ENCODE measurements around the gene MYL7. TPM values are rescaled to one million over a fixed set of nuclear protein-coding genes. Genes with fewer than 3 reads are reported as not detected.

MYL7 gene
- total and polyA plus RNA-seq, 2 donors (not counting 3 experiments of a cell fraction or from before 2014, with no cell fraction given) = not detected

DNA sequence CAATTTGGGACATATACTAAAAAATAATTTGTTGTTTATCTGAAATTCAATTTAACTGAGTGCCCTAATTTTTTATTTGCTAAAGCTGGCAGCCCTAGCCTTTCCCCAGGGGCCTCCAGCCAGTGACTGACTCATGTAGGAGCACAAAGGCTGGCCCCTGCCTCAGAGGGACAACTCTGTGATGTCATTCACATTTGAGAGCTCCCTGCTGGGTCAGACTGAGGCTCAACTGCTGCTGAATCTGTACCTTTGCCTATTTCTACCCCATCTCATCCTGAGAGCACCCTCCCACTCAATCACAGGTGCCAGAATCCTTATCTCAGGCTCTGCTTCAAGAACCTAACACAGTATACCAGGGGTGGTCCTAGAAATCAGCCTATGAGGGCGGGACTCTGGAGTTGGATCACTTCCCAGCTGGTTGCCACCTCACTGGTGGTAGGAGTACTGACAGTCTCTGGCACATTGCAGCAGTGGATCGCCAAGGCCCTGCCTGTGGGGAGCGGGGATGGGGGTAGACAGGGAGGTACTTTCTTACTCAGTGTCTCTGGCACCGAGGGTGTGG is 36.5 kb upstream of the MYL7 start:
- no peak overlapping the region for H3K27ac ChIP-seq (ENCODE audit: insufficient read depth, low read depth, low read length)
- ChIA-PET CTCF (interaction anchor here (1.0 to 1.5 kb wide), 3 partner anchors 18 to 105 kb away, joined by 3 read pairs; no protein-coding TSS in a partner anchor), POLR2A (interaction anchor here (0.7 kb wide), 1 partner anchor 32 kb away, joined by 3 read pairs; no protein-coding TSS in a partner anchor)
- H2AFZ ChIP-seq (ENCODE audit: low read depth, low read length) = no peak overlapping the region
- H3K9me3 ChIP-seq (replicated peaks; ENCODE audit: control insufficient read depth, insufficient read depth, low read length) = no peaks in the 10 kb centered on the region
- intact Hi-C loops (cut with micrococcal nuclease) = no loop called here
- DNase-seq (ENCODE audit: low read depth, low spot score) = no peak
- no peaks in the 10 kb centered on the region for H3K4me1 ChIP-seq (ENCODE audit: control insufficient read depth, extremely low read depth, insufficient read depth, low read length)
- H3K4me3 ChIP-seq (replicated peaks in 1 of 3; ENCODE audit: insufficient read depth in 1 of 3, low read depth in 1 of 3, low read length in 3 of 3) = no peak overlapping the region
- no peak overlapping the region for H3K4me2 ChIP-seq (ENCODE audit: insufficient read depth, low read length)
- BruUV-seq (replicated peaks) = no TSS peak
- peaks cover 10 to 18% of the 10 kb centered on the region in 2 experiments for H3K27me3 ChIP-seq (ENCODE audit: control insufficient read depth in 2 of 2, insufficient read depth in 2 of 2, low read length in 2 of 2)
- H3K9me1 ChIP-seq (replicated peaks; ENCODE audit: control insufficient read depth, extremely low read depth, insufficient read depth, low read length) = no peaks in the 10 kb centered on the region
- dilution Hi-C loops (cut with MboI; ENCODE audit: extremely low pct_ligation_motif_present, low sequenced_read_pairs) = no loop called here
- H3K9ac ChIP-seq (replicated peaks; ENCODE audit: extremely low read depth, insufficient read depth, low read length) = no peak overlapping the region
- no peaks in the 10 kb centered on the region for H3K79me2 ChIP-seq (ENCODE audit: control insufficient read depth, insufficient read depth, low read length)
- TF ChIP-seq, protein P1, sequence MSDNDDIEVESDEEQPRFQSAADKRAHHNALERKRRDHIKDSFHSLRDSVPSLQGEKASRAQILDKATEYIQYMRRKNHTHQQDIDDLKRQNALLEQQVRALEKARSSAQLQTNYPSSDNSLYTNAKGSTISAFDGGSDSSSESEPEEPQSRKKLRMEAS (IDR thresholded peaks at IDR 0.05; ENCODE audit: insufficient read depth, insufficient read length) = no peak
- TF ChIP-seq POLR2A (IDR thresholded peaks at IDR 0.05; ENCODE audit: low read depth, low read length) (no peak), MYC (IDR thresholded peaks at IDR 0.05; ENCODE audit: low read depth, low read length) (no peak), FOS (IDR thresholded peaks at IDR 0.05; ENCODE audit: borderline replicate concordance, insufficient read depth, low read length) (no peak), CTCF (IDR thresholded peaks at IDR 0.05; ENCODE audit: extremely low read depth in 1 of 2, insufficient read depth in 1 of 2, low read depth in 1 of 2, low read length in 2 of 2) (no peak), JUN (IDR thresholded peaks at IDR 0.05; ENCODE audit: borderline replicate concordance, insufficient read depth, insufficient read length, low read depth) (no peak), EZH2 (IDR thresholded peaks at IDR 0.05; ENCODE audit: borderline replicate concordance, low read depth, low read length, severe bottlenecking) (no peak), POLR2AphosphoS5 (IDR thresholded peaks at IDR 0.05; ENCODE audit: insufficient read depth, low read depth, low read length) (no peak), GATA2 (IDR thresholded peaks at IDR 0.05; ENCODE audit: insufficient read depth, insufficient read length, low read depth, low read length) (no peak)
- FAIRE-seq = no peak
- H4K20me1 ChIP-seq (replicated peaks; ENCODE audit: control insufficient read depth, extremely low read depth, insufficient read depth, low read length) = no peaks in the 10 kb centered on the region
- H3K36me3 ChIP-seq (ENCODE audit: control insufficient read depth in 2 of 2, extremely low read depth in 1 of 2, insufficient read depth in 2 of 2, low read length in 2 of 2) = no peaks in the 10 kb centered on the region

Data from endothelial cell of umbilical vein (primary cell).